GM23248 (cell line): Measurements from ENCODE around the gene NR4A1. TPM values are rescaled to one million over a fixed set of nuclear protein-coding genes. Genes with fewer than 3 reads are reported as not detected.
A peak's percentile ranks its signal among the peaks of the same experiment; 100 is the strongest.

Experiments
- DNase-seq: peaks from one replicate; pipeline ENCODE4 v3.0.0-alpha.2; 2015
- H2AFZ ChIP-seq: fragments of 200-600 bp; sonication (generic); 2 replicates; pipeline ENCODE4 v1.6.1; 2016; ENCODE audit warnings: antibody characterized with exemption
- H3F3A ChIP-seq: fragments of 200-600 bp; sonication (generic); 2 replicates; pipeline ENCODE4 v1.6.1; 2016; ENCODE audit warnings: mild to moderate bottlenecking, antibody characterized with exemption, mixed run types; ENCODE audit not compliant: insufficient read depth
- H3K27ac ChIP-seq: fragments of 200-600 bp; sonication (generic); 2 replicates; pipeline ENCODE4 v1.5.1; 2016; ENCODE audit warnings: mild to moderate bottlenecking
- H3K27me3 ChIP-seq: fragments of 200-600 bp; sonication (generic); replicated peaks from 2 replicates; pipeline ENCODE4 v1.6.1; 2016; ENCODE audit warnings: mild to moderate bottlenecking; ENCODE audit not compliant: insufficient read depth
- H3K36me3 ChIP-seq: fragments of 200-600 bp; sonication (generic); 2 replicates; pipeline ENCODE4 v1.6.1; 2016; ENCODE audit warnings: low read depth, mild to moderate bottlenecking
- H3K4me1 ChIP-seq: fragments of 200-600 bp; sonication (generic); 2 replicates; pipeline ENCODE4 v1.6.1; 2016; ENCODE audit warnings: mild to moderate bottlenecking; ENCODE audit not compliant: insufficient read depth
- H3K4me2 ChIP-seq: fragments of 200-600 bp; sonication (generic); one replicate; pipeline ENCODE4 v1.6.1; 2016; ENCODE audit warnings: mild to moderate bottlenecking; ENCODE audit not compliant: unreplicated experiment
- H3K4me3 ChIP-seq: fragments of 200-600 bp; sonication (generic); 2 replicates; pipeline ENCODE4 v1.5.1; 2016; ENCODE audit warnings: mild to moderate bottlenecking
- H3K79me2 ChIP-seq: fragments of 200-600 bp; sonication (generic); 2 replicates; pipeline ENCODE4 v1.6.1; 2016; ENCODE audit warnings: mild to moderate bottlenecking; ENCODE audit not compliant: insufficient read depth
- H3K9ac ChIP-seq: fragments of 200-600 bp; sonication (generic); 2 replicates; pipeline ENCODE4 v1.6.1; 2016; ENCODE audit warnings: mild to moderate bottlenecking
- H3K9me2 ChIP-seq: fragments of 200-600 bp; sonication (generic); 2 replicates; pipeline ENCODE4 v1.6.1; 2016; ENCODE audit warnings: mixed run types, mild to moderate bottlenecking, moderate library complexity; ENCODE audit not compliant: insufficient read depth
- H3K9me3 ChIP-seq: fragments of 200-600 bp; sonication (generic); one replicate; pipeline ENCODE4 v1.6.1; 2017; ENCODE audit warnings: low read depth
- H4K20me1 ChIP-seq: fragments of 200-600 bp; sonication (generic); 2 replicates; pipeline ENCODE4 v1.6.0; 2016; ENCODE audit not compliant: insufficient read depth
- EZH2 ChIP-seq: fragments of 200-600 bp; sonication (generic); IDR thresholded peaks from 2 replicates; pipeline ENCODE4 v1.6.1; 2018; ENCODE audit warnings: antibody characterized with exemption, mild to moderate bottlenecking; ENCODE audit not compliant: insufficient read depth, poor library complexity, severe bottlenecking
- EZH2phosphoT487 ChIP-seq: fragments of 200-600 bp; sonication (generic); IDR thresholded peaks from 2 replicates; pipeline ENCODE4 v1.6.1; 2018; ENCODE audit warnings: antibody characterized with exemption, moderate library complexity, mild to moderate bottlenecking, low read depth; ENCODE audit not compliant: insufficient read depth
- WGBS, 2 experiments: methylation state at CpG; one replicate each; pipeline ENCODE4 v1.1.6; 2015 to 2017; ENCODE audit warnings: low lambda C conversion rate in 2 of 2, low coverage in 1 of 2; ENCODE audit errors: missing lambda C conversion rate in 2 of 2; 5-methylcytosine and 5-hydroxymethylcytosine counted together
- in situ Hi-C: fragments of 300-500 bp; cut with MboI; formaldehyde crosslinking; loops from 2 replicates; pipeline ENCODE4 v1.15.0; 2020
- polyA plus RNA-seq: library from polyadenylated mRNA; unstranded; fragments of >200 nt; fragmentation: Nextera tagmentation; extraction: Ambion mirVana; gene quantifications from 2 replicates; pipeline ENCODE4 v1.2.1, GENCODE V29; 2016
- total RNA-seq: library from RNA; depleted of rRNA; stranded (reverse); fragments of >200 nt; shearing (Covaris generic); gene quantifications from 2 replicates; pipeline ENCODE4 v1.2.3, GENCODE V29; 2014

Gene NR4A1
- total and polyA plus RNA-seq, 2 experiments from 2014 or later: 11.1 to 13.1 TPM

DNA sequence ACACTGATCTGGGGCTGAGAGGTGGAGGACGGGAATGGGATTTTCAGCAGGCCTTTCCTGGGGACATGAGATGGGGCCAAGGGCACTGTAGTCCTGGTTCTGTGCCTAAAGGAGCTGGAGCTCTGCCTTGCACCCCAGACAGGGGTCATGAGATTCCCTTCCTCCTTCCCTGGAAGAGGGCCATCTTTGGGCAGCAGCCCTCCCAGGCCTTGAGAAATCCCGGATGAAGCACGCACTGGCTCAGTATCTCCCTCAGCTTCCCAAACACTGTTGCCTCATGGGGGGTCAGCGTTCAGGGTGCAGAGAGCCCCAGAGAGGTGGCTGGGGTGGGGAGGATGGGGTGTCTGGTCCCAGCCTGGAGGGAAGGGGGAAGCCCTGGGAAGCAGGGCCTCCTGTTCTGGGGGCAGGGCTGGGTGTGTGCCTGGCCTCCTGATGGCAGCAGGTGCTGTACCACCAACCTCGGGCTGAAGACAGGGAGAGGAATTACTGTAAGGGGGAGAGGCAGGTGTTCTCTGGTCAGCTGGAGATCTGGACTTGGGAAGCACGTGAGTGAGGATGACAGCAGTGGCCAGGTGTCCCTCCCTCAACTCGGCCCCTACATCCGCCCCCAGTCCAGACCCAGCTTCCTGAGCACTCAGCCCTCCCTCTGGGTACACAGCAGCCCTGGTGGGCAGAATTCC is 8.4 kb upstream of the NR4A1 start:
- no peak overlapping the region for H3K4me2 ChIP-seq
- no peak overlapping the region for H3K4me3 ChIP-seq
- H4K20me1 ChIP-seq: no peaks in the 10 kb centered on the region
- no peak for DNase-seq
- no peaks in the 10 kb centered on the region for H3K9me3 ChIP-seq
- no peaks in the 10 kb centered on the region for H3K27me3 ChIP-seq
- TF ChIP-seq EZH2: no peak
- TF ChIP-seq EZH2phosphoT487: no peak
- no peaks in the 10 kb centered on the region for H3K9me2 ChIP-seq
- H3K9ac ChIP-seq: no peak overlapping the region
- no peak overlapping the region for H2AFZ ChIP-seq
- H3K36me3 ChIP-seq: no peaks in the 10 kb centered on the region
- H3K4me1 ChIP-seq: peaks cover 23% of the 10 kb centered on the region
- peak overlapping the region; percentile 98; the same call in 1 of the 2 replicates for H3K27ac ChIP-seq
- WGBS, 2 experiments: 65 to 75% methylated on average over 8 of the region's 8 CpGs
- peaks cover 6% of the 10 kb centered on the region for H3K79me2 ChIP-seq
- H3F3A ChIP-seq: peaks cover 27% of the 10 kb centered on the region; the same call in 1 of the 2 replicates
- in situ Hi-C loops: no loop called here

GRCh38 chr12:52043386-52044212 is 7.6 kb upstream of the NR4A1 start:
- WGBS, 2 experiments: 52 to 59% methylated on average over 17 to 21 of the region's 21 CpGs
- peak overlapping the region; percentile 87 for H3K9ac ChIP-seq
- in situ Hi-C loops: no loop called here
- TF ChIP-seq EZH2: no peak
- TF ChIP-seq EZH2phosphoT487: no peak
- peaks cover 19% of the 10 kb centered on the region for H3K4me1 ChIP-seq
- H3F3A ChIP-seq: peaks cover 22% of the 10 kb centered on the region; the same call in 1 of the 2 replicates
- DNase-seq: peak; percentile 81
- H2AFZ ChIP-seq: no peak overlapping the region
- no peaks in the 10 kb centered on the region for H3K9me2 ChIP-seq
- H3K27me3 ChIP-seq: no peaks in the 10 kb centered on the region
- H3K27ac ChIP-seq: peak overlapping the region; percentile 98
- H3K36me3 ChIP-seq: no peaks in the 10 kb centered on the region
- H4K20me1 ChIP-seq: no peaks in the 10 kb centered on the region
- no peak overlapping the region for H3K4me3 ChIP-seq
- no peaks in the 10 kb centered on the region for H3K9me3 ChIP-seq
- H3K4me2 ChIP-seq: peak overlapping the region; percentile 65
- H3K79me2 ChIP-seq: peaks cover 6% of the 10 kb centered on the region

GRCh38 chr12:52044292-52044983 is 6.8 kb upstream of the NR4A1 start:
- Histone ChIP-seq H3K4me2 (peak overlapping the region; percentile 65), H3K9me3 (no peaks in the 10 kb centered on the region), H3K4me3 (0 out of 2 replicates have a peak overlapping the region, but pooled peaks have one; percentile 24), H3K79me2 (no peaks in the 10 kb centered on the region; the same call in 1 of the 2 replicates), H4K20me1 (no peaks in the 10 kb centered on the region), H3K27me3 (no peaks in the 10 kb centered on the region), H3K9me2 (no peaks in the 10 kb centered on the region), H3K9ac (peak overlapping the region; percentile 87), H3K36me3 (no peaks in the 10 kb centered on the region), H3F3A (peaks cover 16% of the 10 kb centered on the region; the same call in 1 of the 2 replicates), H3K27ac (peak overlapping the region; percentile 98), H2AFZ (no peak overlapping the region), H3K4me1 (peaks cover 19% of the 10 kb centered on the region)
- DNase-seq: peak; percentile 94
- in situ Hi-C loops: no loop called here
- 22 to 23% methylated on average over 18 of the region's 18 CpGs for WGBS, 2 experiments
- no peak for TF ChIP-seq EZH2phosphoT487
- TF ChIP-seq EZH2: no peak

DNA sequence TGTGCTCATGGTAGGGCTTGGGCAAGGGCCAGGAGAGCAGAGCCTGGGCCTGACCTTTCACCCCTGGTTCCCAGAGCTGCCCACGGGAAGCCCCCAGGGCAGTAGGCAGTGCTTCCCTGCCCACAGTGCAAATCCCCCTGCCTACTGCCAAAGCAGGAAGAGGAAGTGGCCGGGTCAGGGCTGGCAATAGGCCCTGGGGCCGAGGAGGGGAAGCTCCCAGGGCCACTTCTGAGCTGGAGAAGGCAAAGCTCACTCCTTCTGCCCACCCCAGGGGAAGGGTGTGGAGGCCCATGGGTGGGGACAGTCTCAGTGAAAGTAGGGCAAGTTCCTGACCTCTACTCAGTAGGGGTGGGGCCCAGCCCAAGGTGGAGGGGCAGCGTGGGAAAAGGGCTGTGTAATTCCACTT is 5.4 kb upstream of the NR4A1 start:
- peaks cover 26% of the 10 kb centered on the region for H3K4me1 ChIP-seq
- H3K79me2 ChIP-seq: no peaks in the 10 kb centered on the region; the same call in 1 of the 2 replicates
- no peaks in the 10 kb centered on the region for H3K27me3 ChIP-seq
- no peak overlapping the region for H3K4me2 ChIP-seq
- no peaks in the 10 kb centered on the region for H3K9me2 ChIP-seq
- no peak overlapping the region for H2AFZ ChIP-seq
- H3K9me3 ChIP-seq: no peaks in the 10 kb centered on the region
- peak overlapping the region; percentile 87 for H3K9ac ChIP-seq
- in situ Hi-C loops: no loop called here
- H4K20me1 ChIP-seq: no peaks in the 10 kb centered on the region
- TF ChIP-seq EZH2: no peak
- no peak for TF ChIP-seq EZH2phosphoT487
- no peaks in the 10 kb centered on the region for H3K36me3 ChIP-seq
- 40 to 55% methylated on average over 4 of the region's 4 CpGs for WGBS, 2 experiments
- no peak for DNase-seq
- no peak overlapping the region for H3K4me3 ChIP-seq
- H3F3A ChIP-seq: peaks cover 16% of the 10 kb centered on the region; the same call in 1 of the 2 replicates
- no peak overlapping the region for H3K27ac ChIP-seq
